ENCODE results near the gene ADARB2.

The ADARB2 gene

GRCh38 chr10:1323951-1324350 is 413.4 kb downstream of the ADARB2 start:
- TF ChIP-seq CTCF (IDR thresholded peaks at IDR 0.05; ENCODE audit: borderline replicate concordance, insufficient read depth, low read depth, low read length), result no peak
- H3K4me3 ChIP-seq (ENCODE audit: low read depth, low read length), result no peak overlapping the region

DNA sequence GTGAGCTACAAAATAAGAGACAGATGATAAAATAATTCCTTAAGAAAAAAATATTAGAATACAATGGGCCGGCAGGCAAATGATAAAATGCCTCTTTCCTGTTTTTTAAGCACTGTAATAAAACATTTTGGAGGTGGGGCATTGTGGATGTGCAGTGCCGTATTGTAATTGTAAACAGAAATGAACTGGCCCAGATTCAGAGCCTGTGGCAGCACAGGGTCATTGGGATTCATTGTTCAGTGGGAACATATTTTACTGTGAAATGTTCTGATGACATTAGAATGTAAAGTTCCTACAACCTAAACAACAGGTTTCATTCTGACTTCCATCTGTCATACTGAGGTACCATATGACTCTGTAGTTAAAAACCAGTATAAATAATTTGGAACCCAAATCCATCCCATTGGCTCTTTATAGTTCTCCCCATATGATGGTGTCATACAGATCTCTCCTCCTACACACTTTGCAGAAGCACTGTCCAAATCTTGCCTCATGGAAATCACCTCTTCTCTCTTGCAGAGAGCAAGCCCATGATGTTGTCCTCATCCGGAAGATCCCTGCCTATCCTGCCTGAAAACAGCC is 416.5 kb downstream of the ADARB2 start:
- no peak for TF ChIP-seq CTCF (IDR thresholded peaks at IDR 0.05; ENCODE audit: borderline replicate concordance, insufficient read depth, low read depth, low read length)
- H3K4me3 ChIP-seq (ENCODE audit: low read depth, low read length), result no peak overlapping the region

- no peak for TF ChIP-seq CTCF (IDR thresholded peaks at IDR 0.05; ENCODE audit: borderline replicate concordance, insufficient read depth, low read depth, low read length)
- no peak overlapping the region for H3K4me3 ChIP-seq (ENCODE audit: low read depth, low read length)
Measured at GRCh38 chr10:1316809-1317143, 420.5 kb downstream of the ADARB2 start.

DNA sequence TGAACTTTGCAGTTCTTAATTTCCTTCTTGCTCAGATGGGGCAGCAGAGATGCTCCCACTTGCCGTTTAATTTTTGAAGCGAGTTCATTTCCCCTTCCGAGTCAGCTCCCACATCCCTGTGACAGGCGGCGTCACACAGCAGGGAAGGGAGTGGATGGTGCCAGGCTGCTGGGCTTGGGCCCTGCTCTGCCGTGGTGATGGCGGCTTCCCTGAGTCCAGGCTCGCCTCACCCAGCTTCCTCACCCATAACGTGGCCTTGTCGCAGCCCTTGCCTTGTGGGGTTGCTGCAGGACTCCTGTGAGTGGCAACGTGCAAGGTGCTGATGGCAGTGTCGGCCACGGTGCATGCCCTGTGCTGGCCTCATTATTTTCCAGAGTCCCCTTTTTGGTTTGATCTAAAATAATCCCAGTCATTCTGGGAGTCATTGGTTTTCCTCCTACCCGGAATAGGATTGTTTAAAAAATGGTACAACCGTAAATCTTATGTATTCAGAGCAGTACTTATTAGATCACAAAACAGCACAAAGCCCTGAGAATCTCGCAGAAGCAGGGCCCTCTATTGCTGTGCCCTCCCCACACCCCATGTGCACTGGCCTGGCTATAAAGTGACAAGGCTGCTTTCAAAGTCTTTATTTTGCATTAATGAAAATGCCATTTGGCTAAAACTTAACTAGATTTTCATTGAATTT is 421.1 kb downstream of the ADARB2 start:
- no peak overlapping the region for H3K4me3 ChIP-seq (ENCODE audit: low read depth, low read length)
- no peak for TF ChIP-seq CTCF (IDR thresholded peaks at IDR 0.05; ENCODE audit: borderline replicate concordance, insufficient read depth, low read depth, low read length)

DNA sequence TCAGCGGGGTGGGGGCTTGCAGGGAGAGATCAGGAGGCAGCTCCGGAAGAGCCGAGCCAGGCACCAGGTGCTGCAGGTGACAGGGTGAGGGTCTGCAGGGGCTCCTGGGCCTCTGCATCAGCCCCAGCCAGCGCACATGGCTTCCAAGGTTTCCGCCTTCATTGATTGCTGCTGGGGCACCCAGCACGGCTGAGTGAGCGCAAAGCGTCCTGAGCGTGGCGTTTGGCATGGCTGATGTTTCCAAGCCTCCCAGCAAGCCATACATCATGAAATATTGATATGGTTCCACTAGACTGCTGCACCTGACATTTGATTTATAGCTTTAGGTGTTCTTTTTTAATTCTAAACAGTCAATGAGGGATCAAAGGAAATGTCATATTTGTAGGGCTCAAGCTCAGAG is 422.1 kb downstream of the ADARB2 start:
- no peak for TF ChIP-seq CTCF (IDR thresholded peaks at IDR 0.05; ENCODE audit: borderline replicate concordance, insufficient read depth, low read depth, low read length)

DNA sequence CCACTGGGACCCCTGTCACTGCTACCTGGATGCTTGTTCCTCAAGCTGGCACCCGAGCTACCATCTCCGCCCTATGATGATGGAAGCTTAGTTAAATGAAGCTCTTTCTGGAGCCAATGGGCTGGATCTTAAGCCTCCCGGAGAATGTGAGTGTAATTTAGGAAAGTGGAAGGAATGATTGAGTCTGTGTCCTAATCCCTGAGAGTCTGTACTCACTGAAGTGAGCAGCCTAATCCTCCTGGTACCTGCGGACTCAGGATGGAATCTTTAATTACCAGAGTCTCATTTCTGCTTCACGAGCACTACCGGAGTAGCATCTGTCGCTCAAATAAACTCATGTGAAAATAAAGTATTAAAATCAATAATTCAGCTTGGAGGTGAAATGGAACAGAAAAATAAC is 425.6 kb downstream of the ADARB2 start:
- no peak for TF ChIP-seq CTCF (IDR thresholded peaks at IDR 0.05; ENCODE audit: borderline replicate concordance, insufficient read depth, low read depth, low read length)
- H3K4me3 ChIP-seq (ENCODE audit: low read depth, low read length), result no peak overlapping the region

More for the DNA sequence above, 422.1 kb downstream of the ADARB2 start:
- no peak overlapping the region for H3K4me3 ChIP-seq (ENCODE audit: low read depth, low read length)

GRCh38 chr10:1310271-1310789 is 427.0 kb downstream of the ADARB2 start:
- no peak for TF ChIP-seq CTCF (IDR thresholded peaks at IDR 0.05; ENCODE audit: borderline replicate concordance, insufficient read depth, low read depth, low read length)

More at GRCh38 chr10:1310271-1310789, 427.0 kb downstream of the ADARB2 start:
- no peak overlapping the region for H3K4me3 ChIP-seq (ENCODE audit: low read depth, low read length)

All from GM12875 (cell line).